HG03060 (cell line): ENCODE results near the gene TKTL2.

Experiments used
- ATAC-seq: cut with Tn5 transposase; IDR thresholded peaks from one replicate; pipeline ENCODE4 v1.9.1; 2021; ENCODE audit warnings: low read depth, moderate number of reproducible peaks; ENCODE audit not compliant: unreplicated experiment

The TKTL2 gene, protein sequence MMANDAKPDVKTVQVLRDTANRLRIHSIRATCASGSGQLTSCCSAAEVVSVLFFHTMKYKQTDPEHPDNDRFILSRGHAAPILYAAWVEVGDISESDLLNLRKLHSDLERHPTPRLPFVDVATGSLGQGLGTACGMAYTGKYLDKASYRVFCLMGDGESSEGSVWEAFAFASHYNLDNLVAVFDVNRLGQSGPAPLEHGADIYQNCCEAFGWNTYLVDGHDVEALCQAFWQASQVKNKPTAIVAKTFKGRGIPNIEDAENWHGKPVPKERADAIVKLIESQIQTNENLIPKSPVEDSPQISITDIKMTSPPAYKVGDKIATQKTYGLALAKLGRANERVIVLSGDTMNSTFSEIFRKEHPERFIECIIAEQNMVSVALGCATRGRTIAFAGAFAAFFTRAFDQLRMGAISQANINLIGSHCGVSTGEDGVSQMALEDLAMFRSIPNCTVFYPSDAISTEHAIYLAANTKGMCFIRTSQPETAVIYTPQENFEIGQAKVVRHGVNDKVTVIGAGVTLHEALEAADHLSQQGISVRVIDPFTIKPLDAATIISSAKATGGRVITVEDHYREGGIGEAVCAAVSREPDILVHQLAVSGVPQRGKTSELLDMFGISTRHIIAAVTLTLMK

DNA sequence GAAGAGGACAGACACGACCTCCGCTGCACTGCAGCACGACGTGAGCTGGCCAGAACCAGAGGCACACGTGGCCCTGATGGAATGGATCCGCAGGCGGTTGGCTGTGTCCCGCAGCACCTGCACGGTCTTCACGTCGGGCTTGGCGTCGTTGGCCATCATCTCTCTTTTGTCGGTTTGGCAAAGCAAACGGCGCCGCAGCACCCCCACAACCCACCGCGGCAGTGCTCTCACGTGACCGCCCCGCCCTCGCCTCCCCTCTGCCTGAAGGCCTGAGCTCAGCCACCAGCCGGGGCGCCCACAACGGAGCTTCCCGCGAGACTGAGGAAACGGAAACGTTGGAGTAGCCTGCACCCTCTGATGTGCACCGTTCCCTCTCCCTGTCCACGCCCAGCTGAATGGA lies at the start of gene TKTL2:
Gene TKTL2 (minus strand): TSS at position 179 of the 400 bp plus-strand sequence. CDS start 20 bp downstream, at position 159.
- no peak for ATAC-seq

DNA sequence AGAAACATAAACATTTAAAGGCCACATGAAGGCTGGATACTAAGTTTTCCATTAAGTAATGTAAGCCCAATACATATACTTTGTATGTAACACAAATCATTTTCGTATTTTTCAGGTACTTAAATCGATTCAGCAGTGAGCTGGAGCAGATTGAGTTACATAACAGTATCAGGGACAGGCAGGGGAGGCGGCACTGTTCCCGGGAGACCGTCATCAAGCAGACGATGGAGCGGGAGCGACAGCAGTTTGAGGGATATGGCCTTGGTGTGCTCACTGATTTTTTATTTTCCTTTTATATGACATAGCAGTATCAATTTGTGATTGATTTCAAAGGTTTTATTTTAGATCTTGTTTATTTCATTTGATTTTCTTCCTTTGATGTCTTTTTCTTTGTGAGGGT lies 41.6 kb upstream of the TKTL2 start:
- no peak for ATAC-seq

DNA sequence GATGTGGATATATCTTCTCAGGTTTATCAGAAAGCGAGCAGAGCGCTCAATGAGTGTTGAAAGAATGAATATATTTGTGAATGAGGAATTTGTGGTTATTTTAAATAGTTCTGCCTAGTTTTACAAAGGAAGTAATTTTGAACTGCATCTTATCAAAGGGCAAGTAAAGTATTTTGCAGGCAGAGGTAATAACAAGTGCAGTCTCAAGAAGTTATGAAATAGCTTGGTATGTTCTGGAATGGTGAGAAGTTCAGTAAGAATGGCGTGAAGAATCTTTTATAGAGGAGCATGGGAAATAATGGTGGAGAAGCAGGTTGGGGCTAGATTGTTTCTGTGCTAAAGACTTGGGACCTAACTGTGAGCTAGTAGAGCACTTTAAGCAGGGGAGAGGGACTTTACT lies 31.8 kb upstream of the TKTL2 start:
- no peak for ATAC-seq

DNA sequence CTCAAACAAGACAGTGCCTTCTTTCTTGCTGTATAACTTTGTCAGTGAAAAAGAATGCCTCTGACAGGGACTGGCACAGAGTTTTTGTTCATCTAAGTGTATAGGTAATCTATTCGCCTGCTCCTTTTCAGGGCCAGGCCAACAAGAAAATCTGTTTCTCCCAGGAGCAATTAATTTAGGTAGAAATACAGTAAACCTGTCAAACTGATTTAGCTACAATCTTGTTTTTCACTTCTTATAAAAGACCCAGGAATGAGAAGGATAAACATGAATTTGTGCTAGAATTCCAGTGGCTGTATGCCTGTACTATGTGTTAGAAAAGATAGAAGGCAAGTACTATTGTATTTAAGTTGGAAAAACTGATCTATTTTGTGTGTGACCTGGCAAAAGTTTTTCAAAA lies 27.0 kb upstream of the TKTL2 start:
- ATAC-seq = no peak

DNA sequence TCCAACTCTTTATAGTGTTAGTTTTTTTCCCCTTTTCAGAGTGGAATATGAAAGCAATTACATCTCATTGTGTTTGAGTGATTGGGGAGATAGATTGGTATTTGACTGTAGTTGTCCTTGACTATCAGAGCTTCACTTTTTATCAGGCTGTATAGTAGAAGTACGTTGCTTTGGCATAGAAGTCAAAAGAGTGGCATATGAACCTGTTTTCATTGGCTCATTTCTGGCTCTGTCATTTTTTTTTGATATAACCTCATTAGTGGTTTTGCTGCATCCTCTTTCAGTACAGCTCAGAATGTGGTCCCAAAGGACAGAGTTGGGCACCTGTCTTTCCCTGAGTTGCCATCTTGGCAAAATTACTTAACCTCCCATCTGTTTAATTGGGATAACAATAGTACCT lies 22.3 kb upstream of the TKTL2 start:
- ATAC-seq = peak; percentile 41

DNA sequence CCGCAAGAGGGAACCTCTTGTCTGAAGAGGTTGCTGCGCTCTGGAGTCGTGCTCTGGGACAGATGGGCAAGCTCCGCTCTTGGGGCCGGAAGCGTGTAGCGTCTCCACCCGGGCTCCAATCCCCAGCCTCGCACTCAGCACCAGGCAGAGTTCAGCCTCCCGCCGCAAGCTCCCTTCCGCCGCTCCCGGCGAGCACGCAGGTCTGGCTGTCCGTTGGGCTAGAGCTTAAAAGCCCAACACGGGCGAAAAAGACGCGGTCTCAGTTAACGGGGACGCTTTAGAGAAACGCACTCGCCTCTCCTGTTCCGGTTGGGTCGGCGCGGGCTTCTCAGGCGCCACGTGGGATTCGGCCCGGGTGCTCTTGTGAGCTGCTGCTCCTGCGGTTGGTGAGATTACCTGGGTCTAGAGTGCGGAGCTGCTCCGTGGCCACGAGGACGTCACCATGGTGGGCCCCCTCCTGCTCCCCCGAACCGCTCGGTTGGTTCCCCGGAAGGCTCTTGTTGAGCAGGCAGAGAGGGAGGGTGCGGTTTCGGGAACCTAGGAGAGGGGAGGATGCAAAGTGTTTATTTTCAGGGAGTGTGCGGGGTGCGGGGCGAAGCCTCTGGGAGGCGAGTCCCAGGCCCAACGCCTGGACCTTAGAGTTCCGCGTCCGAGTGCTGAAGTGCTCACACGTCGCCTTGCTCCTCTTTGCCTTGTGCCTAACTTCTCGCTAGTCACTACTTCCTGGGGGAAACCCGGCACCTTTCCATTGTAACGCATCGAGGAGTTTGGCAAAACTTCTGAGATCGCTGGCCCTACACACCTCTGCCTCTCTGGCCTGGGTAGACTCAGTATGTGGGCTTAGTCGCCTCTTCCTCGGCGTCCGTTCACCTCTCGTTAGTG lies 21.0 kb upstream of the TKTL2 start, which contains the start of gene TMA16:
Gene TMA16 (plus strand): TSS at position 331 of the 882 bp plus-strand sequence. CDS start 112 bp downstream, at position 443.
- peak; percentile 64 for ATAC-seq

DNA sequence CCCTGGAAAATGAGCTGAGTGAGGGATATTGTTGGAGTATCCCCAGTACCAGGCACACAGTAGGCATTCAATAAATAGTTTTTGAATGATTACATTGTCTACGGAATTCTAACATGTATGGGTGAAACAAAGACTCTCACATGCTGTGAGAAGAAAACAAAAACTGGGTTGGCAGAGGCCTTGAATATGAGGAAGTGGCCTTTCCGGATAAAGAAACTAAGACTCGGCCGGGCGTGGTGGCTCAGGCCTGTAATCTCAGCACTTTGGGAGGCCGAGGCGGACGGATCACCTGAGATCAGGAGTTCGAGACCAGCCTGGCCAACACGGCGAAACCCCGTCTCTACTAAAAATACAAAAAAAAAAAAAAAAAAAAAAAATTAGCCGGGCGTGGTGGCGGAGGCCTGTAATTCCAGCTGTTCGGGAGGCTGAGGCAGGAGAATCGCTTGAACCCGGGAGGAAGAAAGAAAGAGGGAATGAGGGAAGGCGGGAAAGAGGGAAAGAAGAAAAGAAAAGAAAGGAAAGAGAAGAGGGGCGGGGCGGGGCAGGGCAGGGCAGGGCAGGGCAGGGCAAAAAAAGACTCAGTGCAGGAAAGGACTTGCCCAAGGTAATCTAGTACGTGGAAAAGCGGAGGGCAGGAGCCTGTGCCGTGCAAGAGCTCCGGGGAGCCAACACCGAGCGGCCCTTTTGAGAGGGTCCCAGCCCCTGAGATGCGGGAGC lies 20.2 kb upstream of the TKTL2 start:
- no peak for ATAC-seq

DNA sequence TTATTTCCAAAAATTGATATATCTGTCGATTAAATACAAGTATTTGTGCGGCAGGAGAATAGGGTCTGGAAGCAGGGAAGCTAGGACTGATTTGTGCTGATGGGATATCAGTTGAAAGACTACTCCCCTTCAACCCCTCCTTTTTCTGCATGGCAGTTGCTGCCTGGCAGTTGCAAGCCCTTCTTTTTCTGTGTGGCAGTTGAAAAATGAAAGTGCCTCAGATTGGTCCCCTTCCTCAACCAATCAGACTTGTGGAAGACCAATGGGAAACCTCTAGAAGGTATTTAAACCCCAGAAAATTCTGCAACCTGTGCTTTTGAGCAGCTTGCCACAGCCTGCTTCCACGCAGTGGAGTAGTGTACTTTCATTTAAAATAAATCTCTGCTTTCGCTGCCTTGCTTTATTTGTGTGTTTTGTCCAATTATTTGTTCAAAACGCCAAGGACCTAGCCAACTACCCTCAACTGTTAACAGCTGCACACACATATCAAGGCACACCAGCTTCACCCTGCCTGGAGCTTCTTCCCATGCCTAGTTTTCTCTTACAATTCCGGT lies 19.5 kb upstream of the TKTL2 start:
- no peak for ATAC-seq

DNA sequence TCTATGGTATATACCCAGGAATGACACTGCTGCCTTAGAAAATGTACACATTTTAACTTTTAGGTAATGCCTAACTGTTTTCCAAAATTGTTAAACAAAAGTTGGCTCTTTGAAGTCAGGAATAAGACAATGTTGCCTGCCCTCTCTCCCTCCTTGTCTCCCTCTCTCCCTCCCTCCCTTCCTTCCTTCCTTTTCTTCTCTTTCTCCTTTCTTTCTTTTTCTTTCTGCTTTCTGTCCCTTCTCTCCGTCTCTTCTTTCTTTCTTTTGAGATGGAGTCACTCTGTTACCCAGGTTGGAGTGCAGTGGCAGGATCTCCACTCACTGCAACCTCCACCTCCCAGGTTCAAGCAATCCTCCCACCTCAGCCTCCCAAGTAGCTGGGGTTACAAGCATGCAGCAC lies 16.4 kb upstream of the TKTL2 start:
- no peak for ATAC-seq

DNA sequence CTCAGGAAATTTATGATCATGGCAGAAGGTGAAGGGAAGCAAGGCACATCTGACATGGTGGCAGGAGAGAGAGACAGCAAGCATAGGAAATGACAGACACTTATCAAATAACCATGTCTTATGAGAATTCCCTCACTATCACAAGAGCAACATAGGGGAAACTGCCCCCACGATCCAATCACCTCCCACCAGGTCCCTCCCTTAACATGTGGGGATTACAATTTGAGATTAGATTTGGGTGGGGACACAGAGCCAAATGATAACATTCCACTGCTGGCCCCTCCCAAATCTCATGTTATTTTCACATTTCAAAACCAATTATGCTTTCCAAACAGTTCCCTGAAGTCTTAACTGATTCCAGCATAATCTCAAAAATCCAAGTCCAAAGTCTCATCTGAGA lies 12.8 kb upstream of the TKTL2 start:
- no peak for ATAC-seq

DNA sequence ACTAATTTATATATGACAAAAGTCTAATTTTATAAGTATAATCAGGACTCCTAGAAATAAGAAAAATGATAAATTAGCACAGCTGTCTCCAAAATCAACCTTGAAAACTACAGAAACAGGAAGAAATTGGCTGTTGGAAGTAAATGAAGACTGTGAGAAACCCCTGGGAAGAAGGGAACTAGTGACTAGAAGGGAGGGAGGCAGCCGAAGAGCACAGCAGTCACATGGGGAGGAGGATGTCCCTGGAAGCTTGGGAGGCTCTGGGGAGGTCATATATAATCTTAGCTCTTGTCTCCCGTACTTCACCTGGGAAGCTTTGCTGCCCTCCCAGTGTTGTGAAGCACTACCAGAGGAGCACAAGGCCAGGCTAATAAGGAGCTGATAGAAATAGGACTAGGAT lies 12.0 kb upstream of the TKTL2 start:
- no peak for ATAC-seq

DNA sequence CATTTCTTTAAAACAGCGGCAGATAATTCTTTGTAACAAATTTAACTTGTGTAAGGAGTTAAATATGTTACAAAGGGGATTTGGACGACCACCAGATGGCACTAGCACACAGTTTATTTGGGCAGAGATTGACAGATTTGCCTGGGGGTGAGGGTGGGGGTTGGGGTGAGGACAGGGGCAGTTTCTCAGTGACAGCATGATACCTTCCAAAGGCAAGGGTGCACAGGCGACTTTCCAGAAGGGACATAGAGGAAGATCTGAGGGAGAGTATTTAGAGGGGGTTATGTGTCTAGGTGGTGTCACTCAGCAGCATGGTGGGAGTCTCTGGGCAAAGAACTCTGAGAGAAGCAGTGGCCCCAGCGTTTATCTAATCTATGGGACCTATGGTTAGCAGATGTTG lies 11.4 kb upstream of the TKTL2 start:
- ATAC-seq = peak; percentile 51

DNA sequence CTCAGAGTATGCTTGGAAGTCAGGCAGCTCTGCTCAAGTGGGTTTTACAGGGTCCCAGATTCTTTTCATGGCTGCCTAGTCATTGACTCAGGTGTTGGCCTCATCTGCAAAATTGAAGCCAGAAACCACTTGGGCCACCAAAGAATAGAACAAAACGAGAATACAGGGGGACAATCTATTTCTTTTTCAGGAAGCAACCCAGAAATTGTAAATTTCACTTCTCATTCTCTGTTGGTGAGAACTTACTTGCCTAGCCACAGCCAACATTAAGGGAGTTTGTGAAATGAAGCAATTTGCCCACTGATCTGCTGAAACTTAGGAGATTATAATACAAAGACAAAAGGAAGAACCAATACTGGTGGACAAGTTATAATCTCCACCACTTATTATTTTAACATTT lies 8.6 kb upstream of the TKTL2 start:
- peak; percentile 65 for ATAC-seq

DNA sequence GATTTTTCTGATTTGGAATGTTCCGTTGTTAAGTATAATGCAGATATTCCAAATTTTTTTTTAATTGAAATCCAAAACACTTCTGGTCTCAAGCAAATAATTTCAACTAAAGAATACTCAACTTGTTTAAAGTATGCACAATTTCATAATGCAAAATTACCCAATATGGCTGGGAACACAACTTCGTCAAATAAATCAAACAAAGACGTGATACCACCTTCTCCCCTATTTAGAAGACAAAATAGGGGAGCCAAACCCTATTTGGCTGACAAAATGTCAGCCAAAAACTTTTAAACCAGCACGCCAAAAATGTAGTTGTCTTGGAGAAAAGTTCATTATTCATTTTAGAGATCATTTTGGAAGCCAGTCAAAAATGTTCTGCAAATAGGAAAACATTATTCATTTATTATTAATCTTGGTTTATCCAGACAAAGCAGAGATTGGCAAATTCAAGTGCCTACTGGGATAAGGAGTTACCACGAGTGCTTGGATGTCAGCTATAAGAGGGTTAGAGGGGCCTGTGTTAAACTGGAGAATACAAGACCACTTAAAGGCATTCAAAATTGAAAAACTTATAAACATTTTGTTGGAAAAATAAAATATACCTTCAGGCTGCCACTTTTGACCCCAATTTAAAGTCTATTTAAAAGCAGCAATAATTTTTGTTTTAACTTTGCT lies 3.3 kb upstream of the TKTL2 start:
- ATAC-seq = no peak

DNA sequence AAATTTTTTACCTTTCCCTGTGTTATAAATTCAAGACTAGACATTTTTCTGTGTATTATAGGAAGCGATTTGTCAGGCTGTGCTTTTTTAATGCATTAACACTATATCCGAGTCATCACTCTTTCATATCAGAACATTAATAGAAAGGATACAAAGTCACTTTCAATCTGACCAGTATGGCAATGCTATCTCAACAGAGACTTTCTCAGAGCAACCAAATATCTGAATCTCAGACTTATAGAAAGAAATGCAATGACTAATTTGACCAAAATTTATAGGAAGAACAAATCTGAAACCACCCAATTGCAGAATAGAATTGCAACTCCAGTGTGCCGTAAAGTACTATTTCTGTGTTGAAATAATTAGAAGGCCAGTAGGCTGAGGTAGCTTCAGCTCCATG lies 473 bp upstream of the TKTL2 start:
- ATAC-seq = no peak

DNA sequence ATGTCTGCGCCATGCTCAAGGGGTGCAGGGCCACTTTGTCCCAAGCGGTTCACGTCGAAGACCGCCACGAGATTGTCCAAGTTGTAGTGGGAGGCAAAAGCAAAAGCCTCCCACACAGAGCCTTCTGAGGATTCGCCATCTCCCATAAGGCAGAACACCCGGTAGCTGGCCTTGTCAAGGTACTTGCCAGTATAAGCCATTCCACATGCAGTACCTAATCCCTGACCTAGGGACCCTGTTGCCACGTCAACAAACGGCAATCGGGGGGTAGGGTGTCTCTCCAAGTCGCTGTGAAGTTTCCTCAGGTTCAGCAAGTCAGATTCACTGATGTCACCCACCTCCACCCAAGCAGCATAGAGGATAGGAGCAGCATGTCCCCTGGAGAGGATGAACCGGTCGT lies 424 bp downstream of the TKTL2 start:
- no peak for ATAC-seq

DNA sequence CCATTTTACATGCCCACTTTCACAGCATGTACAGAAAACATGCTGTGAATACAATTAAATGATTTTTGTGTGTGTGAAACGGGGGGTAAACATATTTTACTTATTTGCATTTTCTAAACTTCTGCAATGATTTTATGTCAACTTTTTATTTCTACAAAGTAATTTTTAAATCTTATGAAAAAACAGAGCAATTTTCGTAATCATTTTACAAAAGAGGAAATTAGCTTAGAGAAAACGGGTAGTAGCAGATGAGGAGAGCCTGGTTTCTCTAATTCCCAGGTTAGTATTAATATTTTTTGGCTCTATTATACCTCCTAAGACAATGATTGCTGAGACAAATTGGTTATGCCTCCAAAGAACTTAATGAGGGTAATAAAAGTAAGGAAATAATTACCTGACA lies 3.2 kb downstream of the TKTL2 start:
- no peak for ATAC-seq

DNA sequence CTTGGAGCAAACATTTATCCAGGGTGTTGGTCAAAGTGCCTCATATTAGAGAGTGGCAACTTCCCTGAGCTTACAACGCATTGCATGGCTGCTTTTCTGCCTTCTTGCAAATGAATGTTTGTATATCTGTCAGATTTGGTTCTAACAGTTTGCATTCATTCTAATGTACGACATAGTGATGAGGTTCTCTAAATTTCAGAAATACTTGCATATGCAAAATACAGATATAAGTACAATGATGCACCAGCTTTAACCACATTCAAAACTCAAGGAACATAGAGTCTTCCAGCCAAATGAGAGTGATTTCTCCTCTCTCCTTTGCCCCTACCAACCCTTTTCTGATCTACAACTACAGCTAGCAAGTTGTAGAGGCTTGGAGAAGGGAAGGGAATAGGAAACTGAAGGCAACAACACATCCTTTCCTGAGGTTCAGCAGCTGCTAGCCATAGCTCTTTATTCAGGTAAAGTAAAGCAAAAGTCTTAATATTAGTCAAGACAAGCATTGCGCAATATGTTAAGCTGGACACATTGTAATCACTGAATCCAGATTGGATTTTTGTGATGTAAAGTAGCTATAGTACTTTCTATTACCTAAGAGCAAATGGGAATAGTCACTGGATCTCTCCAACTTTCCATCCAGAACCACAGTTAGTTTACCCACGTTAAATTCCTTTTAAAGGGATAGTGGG lies 6.3 kb downstream of the TKTL2 start:
- no peak for ATAC-seq

DNA sequence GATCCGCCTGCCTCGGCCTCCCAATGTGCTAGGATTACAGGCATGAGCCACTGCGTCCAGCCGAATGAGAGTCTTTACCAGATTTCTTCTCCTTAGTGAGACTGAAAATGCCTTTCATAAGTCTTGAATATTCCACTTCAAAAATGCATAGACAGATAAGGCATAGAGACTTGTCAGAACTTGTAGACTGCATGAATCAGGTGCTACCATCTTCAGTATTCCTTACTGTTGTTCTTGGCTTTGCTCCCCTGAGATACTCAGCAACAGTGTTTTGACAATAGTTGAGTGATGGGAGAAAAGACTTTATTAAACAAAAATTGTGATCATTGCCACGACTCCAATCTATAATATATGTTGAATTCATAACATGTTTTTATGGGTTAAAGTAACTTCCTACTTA lies 11.0 kb downstream of the TKTL2 start:
- ATAC-seq = no peak
